GM23338 (cell line): ENCODE measurements around the gene POTEJ.
"Not testable (repeated sequence)": the region's sequence is repeated elsewhere in the genome, so short reads cannot be mapped to it uniquely, and the experiment has no call there.

Experiments used
- CREB1 ChIP-seq: fragments of 250-450 bp; sonication (Bioruptor Pico); IDR thresholded peaks from 2 replicates; pipeline ENCODE4 v1.5.0; 2020; ENCODE audit warnings: low read depth, mild to moderate bottlenecking, moderate library complexity
- EZH2 ChIP-seq: fragments of 200-600 bp; sonication (generic); IDR thresholded peaks from one replicate; pipeline ENCODE4 v1.8.0; 2017; ENCODE audit warnings: antibody characterized with exemption, mild to moderate bottlenecking, low read depth; ENCODE audit not compliant: unreplicated experiment
- EZH2phosphoT487 ChIP-seq: fragments of 200-600 bp; sonication (generic); IDR thresholded peaks from one replicate; pipeline ENCODE4 v1.8.1; 2018; ENCODE audit warnings: antibody characterized with exemption; ENCODE audit not compliant: unreplicated experiment
- JUNB ChIP-seq: IDR thresholded peaks from one replicate; pipeline ENCODE4 v1.6.1; 2016; ENCODE audit warnings: antibody characterized with exemption; ENCODE audit not compliant: unreplicated experiment
- NANOG ChIP-seq: IDR thresholded peaks from 2 replicates; pipeline ENCODE4 v1.6.1; 2016; ENCODE audit warnings: antibody characterized with exemption, borderline replicate concordance
- POLR2AphosphoS5 ChIP-seq: IDR thresholded peaks from 2 replicates; pipeline ENCODE4 v1.6.1; 2016; ENCODE audit warnings: antibody characterized with exemption, low read depth
- STAT1 ChIP-seq: IDR thresholded peaks from one replicate; pipeline ENCODE4 v1.6.1; 2016; ENCODE audit warnings: antibody characterized with exemption; ENCODE audit not compliant: unreplicated experiment
- ZNF114 ChIP-seq: fragments of 250-450 bp; sonication (Bioruptor Pico); IDR thresholded peaks from 2 replicates; pipeline ENCODE4 v1.5.0; 2020; ENCODE audit warnings: mild to moderate bottlenecking, moderate library complexity
- ZNF331 ChIP-seq: fragments of 250-450 bp; sonication (Bioruptor Pico); IDR thresholded peaks from 2 replicates; pipeline ENCODE4 v1.5.0; 2020; ENCODE audit warnings: low read depth, mild to moderate bottlenecking, moderate library complexity
- TF ChIP-seq, protein P1 (sequence below), 2 experiments: fragments of 200-600 bp in 1 of 2; sonication (generic) in 1 of 2; conservative IDR thresholded peaks; 2 replicates each; pipeline versions ENCODE4 v1.5.1 to v1.6.1; 2016 to 2017; ENCODE audit warnings: antibody characterized with exemption in 2 of 2, low read depth in 2 of 2, mild to moderate bottlenecking in 2 of 2, moderate library complexity in 1 of 2
- TF ChIP-seq, protein P2 (sequence below): IDR thresholded peaks from one replicate; pipeline ENCODE4 v1.6.1; 2018; ENCODE audit warnings: antibody characterized with exemption; ENCODE audit not compliant: unreplicated experiment
- TF ChIP-seq, protein P3 (sequence below): IDR thresholded peaks from 2 replicates; pipeline ENCODE4 v1.6.1; 2016; ENCODE audit warnings: antibody characterized with exemption

DNA sequence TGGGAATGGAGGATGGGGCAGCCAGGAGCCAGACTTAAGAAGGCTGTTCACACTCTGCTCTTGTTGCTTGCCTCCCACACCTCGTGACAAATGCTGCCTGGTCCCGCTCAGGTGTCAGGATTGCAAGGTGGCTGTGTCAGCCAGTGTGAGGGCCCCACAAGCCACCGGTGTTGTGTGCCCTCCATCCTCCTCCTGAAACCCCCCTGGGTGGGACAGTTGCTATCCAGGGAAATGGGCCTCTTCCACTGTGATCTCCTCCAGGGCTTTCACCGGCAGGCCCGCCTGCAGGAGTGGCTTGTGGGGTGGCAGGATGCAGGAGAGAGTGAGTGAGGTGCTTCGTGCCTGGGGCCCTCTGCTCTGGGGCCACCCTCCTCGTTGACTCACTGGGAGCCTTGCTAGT lies 28.3 kb upstream of the POTEJ start:
- TF ChIP-seq, protein P1, sequence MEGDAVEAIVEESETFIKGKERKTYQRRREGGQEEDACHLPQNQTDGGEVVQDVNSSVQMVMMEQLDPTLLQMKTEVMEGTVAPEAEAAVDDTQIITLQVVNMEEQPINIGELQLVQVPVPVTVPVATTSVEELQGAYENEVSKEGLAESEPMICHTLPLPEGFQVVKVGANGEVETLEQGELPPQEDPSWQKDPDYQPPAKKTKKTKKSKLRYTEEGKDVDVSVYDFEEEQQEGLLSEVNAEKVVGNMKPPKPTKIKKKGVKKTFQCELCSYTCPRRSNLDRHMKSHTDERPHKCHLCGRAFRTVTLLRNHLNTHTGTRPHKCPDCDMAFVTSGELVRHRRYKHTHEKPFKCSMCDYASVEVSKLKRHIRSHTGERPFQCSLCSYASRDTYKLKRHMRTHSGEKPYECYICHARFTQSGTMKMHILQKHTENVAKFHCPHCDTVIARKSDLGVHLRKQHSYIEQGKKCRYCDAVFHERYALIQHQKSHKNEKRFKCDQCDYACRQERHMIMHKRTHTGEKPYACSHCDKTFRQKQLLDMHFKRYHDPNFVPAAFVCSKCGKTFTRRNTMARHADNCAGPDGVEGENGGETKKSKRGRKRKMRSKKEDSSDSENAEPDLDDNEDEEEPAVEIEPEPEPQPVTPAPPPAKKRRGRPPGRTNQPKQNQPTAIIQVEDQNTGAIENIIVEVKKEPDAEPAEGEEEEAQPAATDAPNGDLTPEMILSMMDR (conservative IDR thresholded peaks at IDR 0.05; ENCODE audit: low read depth in 2 of 2), result not testable (repeated sequence)
- not testable (repeated sequence) for TF ChIP-seq EZH2phosphoT487; CREB1 (CRISPR knock-in tag); JUNB; EZH2; POLR2AphosphoS5; ZNF331 (CRISPR knock-in tag); NANOG; STAT1; ZNF114 (CRISPR knock-in tag)
- TF ChIP-seq, protein P2, sequence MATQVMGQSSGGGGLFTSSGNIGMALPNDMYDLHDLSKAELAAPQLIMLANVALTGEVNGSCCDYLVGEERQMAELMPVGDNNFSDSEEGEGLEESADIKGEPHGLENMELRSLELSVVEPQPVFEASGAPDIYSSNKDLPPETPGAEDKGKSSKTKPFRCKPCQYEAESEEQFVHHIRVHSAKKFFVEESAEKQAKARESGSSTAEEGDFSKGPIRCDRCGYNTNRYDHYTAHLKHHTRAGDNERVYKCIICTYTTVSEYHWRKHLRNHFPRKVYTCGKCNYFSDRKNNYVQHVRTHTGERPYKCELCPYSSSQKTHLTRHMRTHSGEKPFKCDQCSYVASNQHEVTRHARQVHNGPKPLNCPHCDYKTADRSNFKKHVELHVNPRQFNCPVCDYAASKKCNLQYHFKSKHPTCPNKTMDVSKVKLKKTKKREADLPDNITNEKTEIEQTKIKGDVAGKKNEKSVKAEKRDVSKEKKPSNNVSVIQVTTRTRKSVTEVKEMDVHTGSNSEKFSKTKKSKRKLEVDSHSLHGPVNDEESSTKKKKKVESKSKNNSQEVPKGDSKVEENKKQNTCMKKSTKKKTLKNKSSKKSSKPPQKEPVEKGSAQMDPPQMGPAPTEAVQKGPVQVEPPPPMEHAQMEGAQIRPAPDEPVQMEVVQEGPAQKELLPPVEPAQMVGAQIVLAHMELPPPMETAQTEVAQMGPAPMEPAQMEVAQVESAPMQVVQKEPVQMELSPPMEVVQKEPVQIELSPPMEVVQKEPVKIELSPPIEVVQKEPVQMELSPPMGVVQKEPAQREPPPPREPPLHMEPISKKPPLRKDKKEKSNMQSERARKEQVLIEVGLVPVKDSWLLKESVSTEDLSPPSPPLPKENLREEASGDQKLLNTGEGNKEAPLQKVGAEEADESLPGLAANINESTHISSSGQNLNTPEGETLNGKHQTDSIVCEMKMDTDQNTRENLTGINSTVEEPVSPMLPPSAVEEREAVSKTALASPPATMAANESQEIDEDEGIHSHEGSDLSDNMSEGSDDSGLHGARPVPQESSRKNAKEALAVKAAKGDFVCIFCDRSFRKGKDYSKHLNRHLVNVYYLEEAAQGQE, result not testable (repeated sequence)
- TF ChIP-seq, protein P3, sequence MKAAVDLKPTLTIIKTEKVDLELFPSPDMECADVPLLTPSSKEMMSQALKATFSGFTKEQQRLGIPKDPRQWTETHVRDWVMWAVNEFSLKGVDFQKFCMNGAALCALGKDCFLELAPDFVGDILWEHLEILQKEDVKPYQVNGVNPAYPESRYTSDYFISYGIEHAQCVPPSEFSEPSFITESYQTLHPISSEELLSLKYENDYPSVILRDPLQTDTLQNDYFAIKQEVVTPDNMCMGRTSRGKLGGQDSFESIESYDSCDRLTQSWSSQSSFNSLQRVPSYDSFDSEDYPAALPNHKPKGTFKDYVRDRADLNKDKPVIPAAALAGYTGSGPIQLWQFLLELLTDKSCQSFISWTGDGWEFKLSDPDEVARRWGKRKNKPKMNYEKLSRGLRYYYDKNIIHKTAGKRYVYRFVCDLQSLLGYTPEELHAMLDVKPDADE, result not testable (repeated sequence)
